GM15510 (cell line): ENCODE results near the gene GSTK1.
A peak's percentile ranks its signal among the peaks of the same experiment; 100 is the strongest.

Source experiments
- POLR2A ChIP-seq: IDR thresholded peaks from 3 replicates; pipeline ENCODE4 v1.6.1; 2011; ENCODE audit warnings: borderline replicate concordance; ENCODE audit not compliant: insufficient read length; ENCODE audit errors: extremely low read depth

The GSTK1 gene

GRCh38 chr7:143263266-143264195 lies at the start of gene GSTK1:
Gene GSTK1 (plus strand): TSS chr7:143263441. CDS start chr7:143263514, 73 bp downstream.
- TF ChIP-seq POLR2A: peak; percentile 96

- TF ChIP-seq POLR2A: no peak
Measured at GRCh38 chr7:143214789-143215679, 48.2 kb upstream of the GSTK1 start.

- no peak for TF ChIP-seq POLR2A
Measured at GRCh38 chr7:143216151-143216550, 47.1 kb upstream of the GSTK1 start.

- TF ChIP-seq POLR2A: no peak
Measured at GRCh38 chr7:143216686-143217085, 46.6 kb upstream of the GSTK1 start.

GRCh38 chr7:143217806-143218205 lies 45.4 kb upstream of the GSTK1 start:
- no peak for TF ChIP-seq POLR2A

GRCh38 chr7:143221286-143221685 lies 42.0 kb upstream of the GSTK1 start:
- TF ChIP-seq POLR2A: no peak

- no peak for TF ChIP-seq POLR2A
Measured at GRCh38 chr7:143221737-143222136, 41.5 kb upstream of the GSTK1 start, which contains the start of gene TAS2R40. Gene TAS2R40 (plus strand): TSS chr7:143222037. CDS start chr7:143222079, 42 bp downstream.

GRCh38 chr7:143222782-143223181 lies 40.5 kb upstream of the GSTK1 start:
- no peak for TF ChIP-seq POLR2A

- TF ChIP-seq POLR2A: no peak
Measured at GRCh38 chr7:143223784-143224183, 39.5 kb upstream of the GSTK1 start.

GRCh38 chr7:143225047-143225446 lies 38.2 kb upstream of the GSTK1 start:
- TF ChIP-seq POLR2A: no peak

GRCh38 chr7:143227806-143228205 lies 35.4 kb upstream of the GSTK1 start:
- TF ChIP-seq POLR2A: no peak

- TF ChIP-seq POLR2A: no peak
Measured at GRCh38 chr7:143229054-143229790, 34.0 kb upstream of the GSTK1 start.

GRCh38 chr7:143230602-143231457 lies 32.4 kb upstream of the GSTK1 start:
- no peak for TF ChIP-seq POLR2A
